Central memory CD4-positive, alpha-beta T cell (primary cell): ENCODE data around the gene WASHC1.
"Not testable (repeated sequence)": the region's sequence is repeated elsewhere in the genome, so short reads cannot be mapped to it uniquely, and the experiment has no call there.

Experiments
- DNase-seq: peaks from one replicate; pipeline ENCODE4 v3.0.0; 2022
- total RNA-seq, 3 experiments: gene quantifications; one replicate each; lab custom pipeline; 2026; lab: John Stamatoyannopoulos, UW

Gene WASHC1, protein sequence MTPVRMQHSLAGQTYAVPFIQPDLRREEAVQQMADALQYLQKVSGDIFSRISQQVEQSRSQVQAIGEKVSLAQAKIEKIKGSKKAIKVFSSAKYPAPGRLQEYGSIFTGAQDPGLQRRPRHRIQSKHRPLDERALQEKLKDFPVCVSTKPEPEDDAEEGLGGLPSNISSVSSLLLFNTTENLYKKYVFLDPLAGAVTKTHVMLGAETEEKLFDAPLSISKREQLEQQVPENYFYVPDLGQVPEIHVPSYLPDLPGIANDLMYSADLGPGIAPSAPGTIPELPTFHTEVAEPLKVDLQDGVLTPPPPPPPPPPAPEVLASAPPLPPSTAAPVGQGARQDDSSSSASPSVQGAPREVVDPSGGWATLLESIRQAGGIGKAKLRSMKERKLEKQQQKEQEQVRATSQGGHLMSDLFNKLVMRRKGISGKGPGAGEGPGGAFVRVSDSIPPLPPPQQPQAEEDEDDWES
- 6.1 to 13.5 (median 12.9) reads per million in 3 experiments for total RNA-seq

DNA sequence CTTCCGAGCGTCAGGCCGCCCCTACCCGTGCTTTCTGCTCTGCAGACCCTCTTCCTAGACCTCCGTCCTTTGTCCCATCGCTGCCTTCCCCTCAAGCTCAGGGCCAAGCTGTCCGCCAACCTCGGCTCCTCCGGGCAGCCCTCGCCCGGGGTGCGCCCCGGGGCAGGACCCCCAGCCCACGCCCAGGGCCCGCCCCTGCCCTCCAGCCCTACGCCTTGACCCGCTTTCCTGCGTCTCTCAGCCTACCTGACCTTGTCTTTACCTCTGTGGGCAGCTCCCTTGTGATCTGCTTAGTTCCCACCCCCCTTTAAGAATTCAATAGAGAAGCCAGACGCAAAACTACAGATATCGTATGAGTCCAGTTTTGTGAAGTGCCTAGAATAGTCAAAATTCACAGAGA, at the start of gene WASHC1:
Gene WASHC1 (minus strand): TSS at position 101 of the 400 bp plus-strand sequence. CDS start 4,457 bp downstream, outside the sequence.
- not testable (repeated sequence) for DNase-seq

DNA sequence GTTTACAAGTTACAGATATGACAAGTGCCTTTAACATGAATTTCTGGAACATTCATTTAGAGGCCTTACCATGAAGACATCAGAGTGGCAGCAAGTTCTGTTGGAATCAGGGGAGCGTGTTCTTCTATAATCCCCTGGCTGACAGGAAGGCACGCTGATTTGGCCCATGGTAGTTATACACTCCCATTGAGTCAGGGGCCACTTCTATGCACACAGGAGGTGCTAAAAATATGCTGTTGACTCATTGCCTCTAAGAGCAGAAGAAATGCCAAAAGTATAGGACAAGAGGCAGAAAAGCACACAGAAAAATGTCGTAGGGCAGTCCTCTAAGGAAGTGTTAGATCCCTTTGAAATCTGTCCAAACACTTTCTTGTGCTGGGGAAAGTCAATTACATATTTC, 49.1 kb upstream of the WASHC1 start:
- DNase-seq: not testable (repeated sequence)

DNA sequence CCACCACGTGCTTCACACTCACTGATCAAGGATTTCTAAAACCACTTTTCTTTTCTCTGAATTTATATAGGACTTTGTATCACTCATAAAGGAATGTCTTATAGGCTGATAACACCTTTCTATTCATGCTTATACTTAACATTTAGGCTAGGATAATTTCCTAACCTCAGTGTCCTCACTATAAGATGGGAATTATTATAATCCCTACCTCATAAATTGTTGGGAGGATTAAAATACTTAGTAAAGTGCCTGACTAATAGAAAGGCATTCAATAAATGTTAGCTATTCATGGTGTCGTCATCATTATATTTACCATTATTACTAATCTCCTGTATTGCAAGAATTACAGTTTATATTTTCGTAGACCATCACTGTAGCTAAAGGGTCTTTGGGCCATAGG, 47.1 kb upstream of the WASHC1 start:
- not testable (repeated sequence) for DNase-seq

DNA sequence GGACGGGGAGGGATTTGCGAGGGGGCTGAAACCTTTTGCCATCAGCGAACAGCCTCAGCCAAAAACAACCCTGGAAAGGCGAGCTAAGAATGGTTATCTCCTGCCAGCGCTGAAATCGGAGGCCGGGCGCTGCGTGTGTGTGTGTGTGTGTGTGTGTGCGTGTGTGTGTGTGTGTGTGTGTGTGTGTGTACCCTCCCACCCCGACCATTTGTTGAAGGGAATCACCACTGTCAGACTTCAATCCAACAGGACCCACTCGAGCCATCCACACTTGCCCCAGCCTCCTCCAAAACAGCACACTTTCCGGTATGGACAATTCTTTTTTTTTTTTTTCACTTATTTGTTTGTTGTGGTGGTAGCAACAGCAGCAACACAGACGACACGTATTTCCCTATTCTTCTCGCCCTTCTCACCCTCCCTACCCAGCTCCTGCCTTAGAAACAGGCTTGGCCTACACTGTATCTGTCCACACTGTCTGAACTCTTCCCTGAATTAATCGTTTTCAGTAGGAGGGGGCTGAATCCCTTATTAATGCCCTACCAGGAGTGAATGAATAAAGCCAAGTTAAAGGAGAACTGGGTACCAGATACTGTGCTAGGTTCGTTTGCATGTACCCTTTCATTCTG, 44.8 kb upstream of the WASHC1 start:
- not testable (repeated sequence) for DNase-seq

DNA sequence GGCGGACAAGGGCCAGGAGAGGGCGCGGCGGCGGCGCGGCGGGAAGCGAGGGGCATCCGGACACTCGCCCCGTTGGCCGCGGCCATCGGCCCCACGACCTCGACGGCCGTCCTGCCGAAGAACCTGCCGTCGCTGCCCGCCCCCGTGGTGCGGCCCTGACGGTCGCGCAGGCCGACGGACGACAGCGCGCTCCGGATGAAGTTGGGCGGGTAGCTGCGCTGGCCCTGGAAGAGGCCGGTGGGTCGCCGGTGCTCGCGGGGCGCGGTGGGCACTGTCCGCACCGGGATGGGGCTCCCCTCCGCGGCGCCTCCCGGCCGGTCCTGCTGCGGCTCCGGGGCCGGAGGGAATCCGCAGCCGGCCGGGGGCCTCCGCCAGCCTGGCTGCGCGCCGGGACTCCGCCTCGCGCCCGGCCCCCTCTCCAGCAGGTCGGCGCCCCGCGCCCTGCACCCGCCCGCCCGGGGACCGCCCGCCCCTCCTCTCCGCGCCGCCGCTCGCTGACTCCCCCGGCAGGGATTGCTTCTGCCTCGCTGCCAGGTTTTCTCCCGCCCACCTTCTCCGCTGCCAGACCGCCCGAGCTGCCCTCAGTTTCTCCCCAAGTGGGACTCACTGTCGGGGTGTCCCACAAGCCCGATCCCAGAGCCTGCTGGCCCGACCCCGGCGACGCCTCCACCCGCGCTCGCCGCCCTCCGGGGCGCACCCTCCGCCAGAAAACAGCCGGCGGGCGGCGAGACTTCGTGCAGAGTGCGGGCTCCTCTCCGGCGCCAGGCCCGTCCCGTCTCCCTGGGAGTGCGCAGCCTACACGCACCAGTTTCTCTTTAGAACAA, 44.0 kb upstream of the WASHC1 start:
- not testable (repeated sequence) for DNase-seq

DNA sequence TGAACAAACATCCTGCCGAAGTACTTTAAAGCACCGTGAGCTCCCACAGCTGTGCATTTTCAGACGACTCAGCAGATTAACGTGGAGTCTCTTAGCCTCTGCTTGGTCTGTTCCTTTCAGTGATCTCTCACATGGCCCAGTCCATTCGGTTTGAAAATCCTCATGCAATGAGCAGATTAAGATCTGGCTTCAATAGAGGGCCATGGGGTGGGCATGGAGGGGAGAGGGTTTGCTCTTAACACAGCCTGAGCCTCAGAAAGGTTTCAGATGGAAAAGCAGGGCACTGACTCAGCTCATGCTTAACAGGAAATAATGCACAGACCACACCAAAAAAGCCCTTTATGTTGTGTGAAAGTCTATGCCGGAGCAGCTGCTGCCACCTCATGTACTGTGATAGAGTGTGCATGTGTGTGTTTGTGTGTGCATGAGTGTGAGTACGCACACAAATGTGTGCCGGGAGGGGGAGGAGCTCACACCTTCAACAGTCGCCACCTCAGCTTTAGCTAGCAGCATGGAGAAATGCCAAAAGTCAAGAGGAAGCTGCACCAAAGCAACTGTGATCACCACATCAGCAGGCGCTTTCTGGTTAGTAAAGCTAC, 33.9 kb upstream of the WASHC1 start:
- peak; percentile 65 for DNase-seq

DNA sequence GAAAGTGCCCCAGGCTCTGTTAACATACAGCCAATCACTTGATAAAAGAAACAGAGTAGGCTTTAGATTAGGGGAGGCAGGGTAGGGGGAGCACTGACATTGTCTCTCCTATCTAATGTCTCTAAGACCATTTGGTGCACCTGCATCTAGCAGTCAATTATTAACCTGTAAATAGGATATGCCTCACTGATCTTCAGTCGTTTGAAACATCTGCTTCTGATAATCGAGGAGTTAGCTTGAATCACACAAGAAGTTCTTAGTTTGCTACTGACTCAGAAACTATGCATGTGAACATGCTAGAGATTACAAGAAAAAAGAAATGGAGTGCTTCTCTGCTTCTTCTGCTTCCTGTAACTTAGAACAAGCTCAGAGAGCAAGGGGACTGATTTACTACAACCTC, 23.4 kb upstream of the WASHC1 start:
- DNase-seq: not testable (repeated sequence)

DNA sequence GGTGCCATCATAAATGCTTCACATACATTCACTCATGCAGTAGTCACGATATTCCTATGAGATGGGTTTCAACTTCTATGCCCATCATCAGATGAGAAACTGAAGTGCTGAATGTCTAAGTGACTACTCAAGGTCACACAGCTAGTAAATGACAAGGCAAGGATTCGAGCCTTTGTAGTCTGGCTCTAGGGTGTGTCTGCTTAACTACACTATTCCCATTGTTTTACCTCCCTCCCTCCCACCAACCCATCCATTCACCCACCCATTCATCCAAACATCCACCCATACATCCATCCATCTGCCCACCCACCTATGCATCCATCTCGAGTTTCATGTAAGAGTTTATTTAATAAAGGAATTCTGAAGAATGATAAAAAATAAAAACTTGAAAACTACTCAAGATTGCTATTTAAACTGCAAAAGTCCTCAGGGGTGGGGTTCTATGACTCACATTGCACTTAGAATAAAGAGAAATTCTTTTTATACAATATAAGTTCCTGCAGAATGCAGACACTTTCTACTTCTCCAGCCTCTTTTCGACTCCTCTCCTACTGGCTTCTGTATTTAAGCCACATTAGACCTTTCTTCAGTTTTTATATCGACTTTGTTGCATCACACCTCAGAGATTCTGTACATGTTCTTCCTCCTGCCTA, 19.1 kb upstream of the WASHC1 start:
- not testable (repeated sequence) for DNase-seq

DNA sequence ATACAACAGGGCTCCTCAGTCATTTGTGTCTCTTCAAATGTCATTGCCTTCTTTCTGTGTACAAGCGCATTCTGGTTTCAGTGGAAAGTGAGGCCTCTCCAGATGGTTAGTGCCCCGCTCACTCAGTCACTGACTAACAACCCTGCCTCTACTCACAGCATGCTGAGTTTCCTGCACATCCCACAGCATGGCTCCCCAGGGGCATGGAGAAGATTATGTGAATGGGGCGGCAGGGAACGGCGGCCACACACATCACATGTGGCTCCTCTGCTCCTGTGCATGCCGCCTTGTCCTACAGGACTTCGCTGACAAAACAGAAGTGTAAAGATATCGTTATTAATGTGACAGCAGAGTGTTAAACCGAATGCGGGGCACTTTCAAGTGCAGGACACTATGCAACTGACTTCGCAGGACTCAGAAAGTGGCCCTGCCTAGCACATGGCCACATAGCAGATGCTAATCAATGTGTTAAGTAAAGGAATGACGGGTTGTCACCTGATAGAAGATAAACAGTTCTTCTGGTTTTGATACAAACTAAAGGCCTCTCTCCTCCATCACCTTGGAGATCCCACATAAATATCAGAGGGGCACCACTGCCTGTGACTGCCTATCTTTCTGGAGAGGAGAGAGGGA, 17.5 kb upstream of the WASHC1 start:
- DNase-seq: not testable (repeated sequence)

DNA sequence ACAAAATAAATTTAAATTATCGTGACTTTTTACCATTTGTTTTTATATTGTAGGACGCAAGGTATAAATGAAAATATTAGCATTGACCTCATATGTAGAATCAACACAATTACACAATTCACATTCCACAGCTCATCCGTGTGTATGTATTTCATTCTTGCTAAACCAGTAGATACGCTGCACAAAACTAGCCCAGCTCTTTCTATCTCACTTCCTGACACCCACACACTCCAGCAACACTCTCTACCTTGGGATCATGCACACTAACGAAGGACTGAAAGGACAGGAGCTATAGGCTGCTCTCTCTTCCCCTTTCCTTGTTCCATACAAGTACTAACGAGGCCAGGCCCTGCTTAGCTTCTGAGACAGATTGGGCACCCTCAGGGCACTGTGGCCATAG, 16.9 kb upstream of the WASHC1 start:
- DNase-seq: not testable (repeated sequence)

DNA sequence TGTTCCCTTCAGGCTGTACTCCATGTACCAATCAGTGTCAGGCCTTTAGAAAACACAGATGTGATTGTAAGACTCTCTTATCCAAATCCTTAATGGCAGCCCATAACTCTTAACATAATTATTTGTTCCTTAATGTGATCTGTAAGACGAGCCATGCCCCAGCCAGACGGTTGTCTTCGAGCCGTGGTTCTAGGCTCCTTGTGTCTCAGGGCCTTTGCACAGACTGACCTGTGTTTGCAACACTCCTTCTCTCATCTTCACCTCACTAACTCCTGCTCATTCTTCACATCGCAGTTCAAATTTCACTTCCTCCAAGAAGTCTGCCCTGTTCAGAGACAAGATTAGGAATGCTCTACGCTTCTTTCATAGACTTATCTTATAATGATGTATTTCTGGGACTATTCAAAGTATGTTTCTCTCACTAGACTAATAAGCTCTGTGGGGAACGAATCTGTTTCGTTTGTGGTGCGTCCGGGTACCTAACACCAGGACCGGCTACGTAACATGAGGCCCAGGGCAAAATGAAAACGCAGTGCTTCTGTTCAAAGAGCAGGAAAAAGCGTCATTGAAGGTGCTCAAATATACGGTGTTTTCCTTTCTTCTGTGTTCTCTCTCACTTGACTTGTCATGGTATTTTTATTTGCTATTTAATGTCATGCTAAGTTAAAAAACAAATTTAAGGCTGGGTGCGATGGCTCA, 16.1 kb upstream of the WASHC1 start:
- not testable (repeated sequence) for DNase-seq

DNA sequence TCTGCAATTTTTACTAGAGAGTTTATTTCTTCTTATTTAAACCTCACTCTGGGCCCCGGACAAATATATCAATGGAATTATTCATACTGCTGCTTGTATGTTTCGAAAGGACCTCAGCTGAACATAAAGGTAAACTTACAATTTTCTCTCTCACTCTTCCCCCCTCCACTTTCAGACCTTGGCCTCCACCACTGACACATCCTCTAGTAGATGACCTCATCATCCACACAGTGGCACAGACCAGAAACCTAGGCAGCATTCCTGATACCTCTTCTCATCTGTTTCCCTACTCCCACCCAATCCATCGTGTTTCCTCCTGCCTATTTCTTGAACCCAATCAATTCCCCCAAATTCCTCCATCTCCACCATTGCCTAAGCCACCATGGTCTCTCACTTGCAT, 15.2 kb upstream of the WASHC1 start:
- not testable (repeated sequence) for DNase-seq

DNA sequence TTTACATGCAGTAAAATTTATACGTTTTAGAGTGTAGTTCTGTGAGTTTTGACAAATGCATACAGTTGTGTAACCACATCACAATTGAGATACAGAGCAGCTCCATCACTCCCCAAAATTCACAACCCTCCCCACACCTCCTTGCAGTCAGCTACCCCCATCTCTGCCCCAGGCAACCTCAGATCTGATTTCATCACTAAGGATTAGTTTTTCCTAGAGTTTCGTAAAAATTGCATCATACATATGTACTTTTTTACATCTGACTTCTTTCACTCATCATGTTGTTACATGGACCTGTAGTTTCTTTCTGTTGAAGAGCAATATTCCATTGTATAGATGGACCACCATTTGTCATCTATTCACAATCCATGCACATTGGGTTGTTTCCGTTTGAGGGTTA, 14.4 kb upstream of the WASHC1 start:
- DNase-seq: not testable (repeated sequence)

DNA sequence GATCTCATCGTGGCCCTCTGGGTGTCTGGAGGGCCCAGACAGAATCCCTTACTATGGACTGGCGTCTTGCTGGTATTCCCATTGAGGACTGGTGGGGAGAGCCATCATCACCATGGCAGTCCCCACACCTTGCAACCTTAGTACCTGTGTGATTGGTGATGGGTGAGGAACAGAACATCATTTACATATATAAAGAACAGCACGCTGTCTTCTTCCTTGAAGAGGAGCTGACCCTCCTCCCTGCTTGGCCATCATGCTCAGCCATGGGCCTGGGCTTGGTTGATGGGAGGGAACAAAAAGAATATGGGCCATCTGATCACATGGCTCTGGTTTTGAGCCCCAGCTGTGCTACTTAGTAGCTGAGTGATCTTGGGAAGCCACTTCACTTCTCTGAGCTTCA, 13.9 kb upstream of the WASHC1 start:
- DNase-seq: not testable (repeated sequence)

DNA sequence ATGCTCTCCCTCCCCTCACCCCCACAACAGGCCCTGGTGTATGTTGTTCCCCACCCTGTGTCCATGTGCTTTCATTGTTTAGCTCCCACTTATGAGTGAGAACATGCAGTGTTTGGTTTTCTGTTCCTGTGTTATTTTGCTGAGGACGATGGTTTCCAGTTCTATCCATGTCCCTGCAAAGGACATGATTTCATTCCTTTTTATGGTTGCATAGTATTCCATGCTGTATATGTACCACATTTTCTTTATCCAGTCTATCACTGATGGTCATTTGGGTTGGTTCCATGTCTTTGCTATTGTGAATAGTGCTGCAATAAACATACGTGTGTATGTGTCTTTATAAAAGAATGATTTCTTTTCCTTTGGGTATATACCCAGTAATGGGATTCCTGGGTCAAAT, 12.6 kb upstream of the WASHC1 start:
- not testable (repeated sequence) for DNase-seq

DNA sequence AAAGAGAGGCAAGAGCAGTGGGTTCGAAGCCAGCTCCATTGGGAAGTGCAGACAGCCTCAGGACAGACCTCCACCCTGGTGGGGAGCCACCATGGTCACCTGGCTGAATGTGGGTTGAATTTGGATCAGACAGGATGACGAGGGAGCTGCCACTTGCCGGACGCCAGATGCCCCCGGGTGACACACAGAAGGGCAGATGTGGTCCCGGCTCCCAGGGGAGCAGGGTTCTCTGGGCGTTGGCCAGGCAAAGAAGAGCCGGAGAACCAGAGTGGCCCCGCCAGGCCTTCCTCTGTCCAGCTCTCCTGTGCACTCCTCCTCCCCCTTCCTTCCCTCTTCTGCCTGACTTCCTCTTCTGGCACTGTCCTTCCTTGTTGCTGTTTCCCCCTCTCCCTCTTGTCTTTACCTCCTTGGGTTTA, 12.0 kb upstream of the WASHC1 start:
- not testable (repeated sequence) for DNase-seq

DNA sequence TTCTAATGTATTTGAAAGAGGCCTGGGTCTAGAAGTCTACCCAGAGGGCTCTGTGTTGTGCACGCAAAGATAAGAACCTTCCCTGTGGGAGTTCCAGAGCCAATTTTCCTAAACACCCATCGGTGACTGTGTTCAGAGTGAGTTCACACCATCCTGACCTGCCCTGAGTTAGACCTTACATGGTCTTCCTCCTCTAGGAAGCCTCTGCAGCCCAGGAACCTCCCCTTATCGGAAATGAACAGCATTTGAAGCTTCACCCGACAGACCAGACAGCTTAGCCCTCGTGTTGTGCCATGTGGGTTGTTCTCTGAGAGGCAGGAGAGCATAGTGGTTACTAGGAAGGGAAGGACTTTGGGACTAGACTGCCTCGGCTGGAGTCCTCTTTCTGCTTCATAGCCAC, 3.1 kb upstream of the WASHC1 start:
- DNase-seq: not testable (repeated sequence)

DNA sequence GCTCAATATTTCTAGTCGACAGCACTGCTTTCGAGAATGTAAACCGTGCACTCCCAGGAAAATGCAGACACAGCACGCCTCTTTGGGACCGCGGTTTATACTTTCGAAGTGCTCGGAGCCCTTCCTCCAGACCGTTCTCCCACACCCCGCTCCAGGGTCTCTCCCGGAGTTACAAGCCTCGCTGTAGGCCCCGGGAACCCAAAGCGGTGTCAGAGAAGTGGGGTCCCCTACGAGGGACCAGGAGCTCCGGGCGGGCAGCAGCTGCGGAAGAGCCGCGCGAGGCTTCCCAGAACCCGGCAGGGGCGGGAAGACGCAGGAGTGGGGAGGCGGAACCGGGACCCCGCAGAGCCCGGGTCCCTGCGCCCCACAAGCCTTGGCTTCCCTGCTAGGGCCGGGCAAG, 481 bp downstream of the WASHC1 start:
- DNase-seq: not testable (repeated sequence)

DNA sequence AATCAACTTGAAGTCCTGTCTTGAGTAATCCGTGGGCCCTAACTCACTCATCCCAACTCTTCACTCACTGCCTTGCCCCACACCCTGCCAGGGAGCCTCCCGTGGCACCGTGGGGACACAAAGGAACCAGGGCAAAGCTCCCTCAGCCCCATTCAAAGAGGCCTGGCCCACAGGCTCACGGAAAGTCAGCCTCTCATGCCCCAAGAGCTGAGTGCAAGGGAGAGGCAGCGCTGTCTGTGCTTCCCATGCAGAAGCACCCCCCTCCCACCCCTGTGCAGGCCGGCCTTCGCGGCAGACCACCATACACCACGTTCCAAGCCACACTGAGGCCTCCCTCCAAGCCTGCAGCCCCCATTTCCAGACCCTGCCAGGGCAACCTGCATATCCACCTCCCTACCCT, 7.6 kb downstream of the WASHC1 start:
- not testable (repeated sequence) for DNase-seq

DNA sequence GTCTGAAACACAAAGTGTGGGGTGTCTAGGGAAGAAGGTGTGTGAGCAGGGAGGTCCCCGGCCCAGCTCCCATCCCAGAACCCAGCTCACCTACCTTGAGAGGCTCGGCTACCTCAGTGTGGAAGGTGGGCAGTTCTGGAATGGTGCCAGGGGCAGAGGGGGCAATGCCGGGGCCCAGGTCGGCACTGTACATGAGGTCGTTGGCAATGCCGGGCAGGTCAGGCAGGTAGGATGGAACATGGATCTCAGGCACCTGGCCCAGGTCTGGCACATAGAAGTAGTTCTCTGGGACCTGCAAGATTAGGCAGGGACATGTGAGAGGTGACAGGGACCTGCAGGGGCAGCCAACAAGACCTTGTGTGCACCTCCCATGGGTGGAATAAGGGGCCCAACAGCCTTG, 12.4 kb downstream of the WASHC1 start:
- not testable (repeated sequence) for DNase-seq
